GM18951 (cell line): ENCODE measurements around the gene RBM22.

Source experiments
- POLR2A ChIP-seq: IDR thresholded peaks from 4 replicates; pipeline ENCODE4 v1.6.1; 2011; ENCODE audit warnings: mild to moderate bottlenecking; ENCODE audit not compliant: insufficient read length, insufficient read depth; ENCODE audit errors: extremely low read depth
- in situ Hi-C: fragments of 300-500 bp; cut with MboI; formaldehyde crosslinking; loops from one replicate; pipeline ENCODE4 v1.12.0; 2022; ENCODE audit warnings: low sequenced_read_pairs, mixed read lengths, inconsistent platforms; ENCODE audit not compliant: unreplicated experiment

Gene RBM22

DNA sequence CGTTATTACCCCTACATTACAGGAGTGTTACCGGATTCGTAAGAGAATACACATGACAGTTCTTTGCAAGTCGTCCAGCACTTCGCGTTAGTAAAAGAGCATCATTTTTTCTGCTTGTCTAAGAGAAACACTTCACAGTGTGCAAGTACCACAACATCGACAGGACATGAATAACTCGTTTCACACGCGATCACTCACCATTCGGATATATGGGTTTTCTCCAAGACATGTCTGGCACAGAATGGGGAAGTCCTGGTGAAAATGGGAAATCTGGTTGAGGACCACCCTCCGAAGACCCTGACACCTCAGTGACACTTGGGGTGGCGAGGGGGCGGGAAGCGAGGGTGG lies 642 bp downstream of the RBM22 start:
- in situ Hi-C loops: no loop called here
- no peak for TF ChIP-seq POLR2A

DNA sequence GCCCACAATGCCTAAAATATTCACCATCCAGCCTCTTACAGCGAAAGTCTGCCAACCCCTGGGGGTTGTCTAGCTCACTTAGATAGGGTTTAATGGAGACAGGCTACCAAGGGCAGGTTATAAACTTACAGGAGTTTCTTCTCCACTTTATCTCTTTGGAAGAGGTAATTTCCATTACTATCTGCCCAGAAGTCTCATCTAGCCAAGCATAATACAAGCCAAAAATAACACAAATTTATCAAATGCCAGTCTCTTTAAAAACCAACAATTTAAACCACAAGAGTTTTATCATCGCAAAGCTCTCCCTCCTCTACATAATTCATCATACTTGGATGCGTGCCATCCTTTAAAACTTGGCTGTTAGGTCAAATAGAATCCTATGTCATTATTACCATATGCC lies 6.2 kb downstream of the RBM22 start:
- TF ChIP-seq POLR2A: no peak

DNA sequence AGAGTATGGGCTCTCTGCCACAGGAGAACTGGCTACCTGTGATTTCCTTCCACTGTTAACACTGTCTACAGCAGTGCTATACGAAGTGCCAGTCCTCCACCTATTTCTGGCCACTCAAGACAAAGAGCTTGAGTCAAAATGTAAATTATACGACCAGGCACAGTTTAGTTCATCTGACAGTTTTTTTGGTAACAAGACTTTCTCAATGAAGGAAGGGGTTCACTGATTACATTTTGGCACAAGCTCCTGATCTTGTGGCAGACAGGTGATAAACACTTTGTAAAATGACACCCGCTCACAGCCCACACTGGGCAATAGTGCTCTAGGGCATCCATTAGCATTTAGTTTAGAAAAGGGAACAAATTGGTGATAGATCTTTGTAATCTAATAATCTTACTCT lies 8.6 kb downstream of the RBM22 start:
- in situ Hi-C loops: no loop called here
- no peak for TF ChIP-seq POLR2A

More for the DNA sequence above, 6.2 kb downstream of the RBM22 start:
- in situ Hi-C loops: no loop called here

DNA sequence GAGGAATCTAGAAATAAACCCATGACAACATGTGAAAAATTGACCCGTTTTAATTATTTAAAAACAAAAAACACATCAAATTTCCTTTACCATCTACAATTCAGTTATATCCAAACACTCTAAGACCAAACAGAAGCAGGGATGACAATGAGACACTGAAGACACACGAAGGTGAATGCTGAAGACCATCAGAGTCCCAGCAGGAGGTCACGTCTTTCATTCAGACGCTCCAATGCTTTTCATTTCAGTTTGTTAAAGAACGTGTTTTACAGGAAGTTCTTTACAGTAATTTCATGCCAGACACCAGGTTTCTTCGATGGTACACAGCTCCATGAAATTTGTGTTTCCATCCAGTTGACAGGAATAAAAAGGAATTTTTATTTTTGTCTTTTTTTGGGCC lies 10.1 kb downstream of the RBM22 start:
- TF ChIP-seq POLR2A: no peak
- in situ Hi-C loops: no loop called here

DNA sequence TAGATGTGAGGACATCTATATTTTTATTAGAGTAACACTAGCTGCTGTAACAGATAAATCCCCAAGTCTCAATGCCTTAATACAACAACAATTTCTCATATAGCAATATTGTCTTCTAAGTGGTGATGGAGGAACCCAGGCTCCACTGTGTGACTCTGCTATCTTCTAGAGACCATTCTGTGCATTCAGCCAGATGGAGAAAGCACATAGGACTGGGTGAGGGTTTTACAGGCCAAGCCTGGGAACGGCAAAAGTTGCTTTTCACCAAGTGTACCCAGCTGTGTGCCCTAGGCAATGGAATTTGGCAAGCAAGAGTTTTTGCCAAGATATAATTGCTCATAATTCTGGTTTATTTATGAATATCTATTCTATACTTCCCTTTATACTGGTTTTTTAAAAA lies 11.7 kb downstream of the RBM22 start:
- TF ChIP-seq POLR2A: no peak
- in situ Hi-C loops: no loop called here

DNA sequence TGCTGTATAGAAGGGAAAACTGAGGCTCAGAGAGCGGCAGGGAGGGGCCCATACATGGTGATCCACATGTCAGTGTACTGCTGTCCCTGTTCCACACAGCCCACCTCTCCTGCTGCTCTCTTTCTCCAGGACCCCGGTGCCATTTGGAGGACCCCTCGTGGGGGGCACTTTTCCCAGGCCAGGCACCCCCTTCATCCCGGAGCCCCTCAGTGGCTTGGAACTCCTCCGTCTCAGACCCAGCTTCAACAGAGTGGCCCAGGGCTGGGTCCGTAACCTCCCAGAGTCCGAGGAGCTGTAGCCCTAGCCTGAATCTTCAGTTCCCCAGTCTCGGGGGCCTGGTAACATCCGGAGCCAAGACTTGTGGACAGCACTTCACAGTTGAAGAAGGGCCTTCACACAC lies 24.3 kb downstream of the RBM22 start:
- in situ Hi-C loops: no loop called here
- TF ChIP-seq POLR2A: no peak

DNA sequence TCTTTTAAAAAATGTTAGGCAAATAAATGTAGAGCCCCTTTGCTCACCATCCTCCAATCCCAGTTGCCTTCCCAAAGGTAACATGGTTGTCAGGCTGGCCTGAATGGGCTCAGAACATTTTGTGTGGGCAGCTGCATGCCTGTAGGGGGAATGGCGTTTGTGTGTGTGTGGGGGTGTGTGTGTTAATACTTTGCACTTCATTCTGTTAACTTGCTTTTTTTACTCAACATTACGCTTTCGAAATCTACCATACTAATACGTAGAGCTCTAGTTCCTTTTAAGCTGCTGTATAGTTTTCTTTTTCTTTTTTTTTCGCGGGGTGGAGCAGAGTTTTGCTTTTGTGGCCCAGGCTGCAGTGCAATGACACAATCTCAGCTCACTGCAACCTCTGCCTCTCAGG lies 25.8 kb downstream of the RBM22 start:
- in situ Hi-C loops: no loop called here
- no peak for TF ChIP-seq POLR2A

DNA sequence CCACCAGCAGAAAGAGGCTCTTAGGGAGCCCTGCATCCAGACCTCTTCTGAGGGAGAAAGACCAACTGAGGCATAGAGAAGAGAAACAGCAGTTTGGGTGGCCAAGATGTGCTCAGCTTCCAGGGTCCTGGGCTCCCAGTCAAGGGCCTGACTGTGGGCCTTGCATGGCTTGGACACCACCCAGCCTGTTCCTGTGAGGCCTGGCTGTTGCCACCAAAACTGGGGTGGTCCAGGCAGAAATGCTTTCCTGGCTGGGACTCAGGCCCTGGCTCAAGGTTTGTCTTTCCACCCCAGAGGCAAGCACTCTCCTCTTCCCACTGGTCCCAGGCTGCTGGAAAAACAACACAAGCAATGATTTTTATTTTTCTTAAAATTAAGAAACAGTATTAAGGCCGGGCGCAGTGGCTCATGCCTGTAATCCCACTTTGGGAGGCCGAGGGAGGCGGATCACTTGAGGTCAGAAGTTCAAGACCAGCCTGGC lies 26.5 kb downstream of the RBM22 start:
- in situ Hi-C loops: no loop called here

DNA sequence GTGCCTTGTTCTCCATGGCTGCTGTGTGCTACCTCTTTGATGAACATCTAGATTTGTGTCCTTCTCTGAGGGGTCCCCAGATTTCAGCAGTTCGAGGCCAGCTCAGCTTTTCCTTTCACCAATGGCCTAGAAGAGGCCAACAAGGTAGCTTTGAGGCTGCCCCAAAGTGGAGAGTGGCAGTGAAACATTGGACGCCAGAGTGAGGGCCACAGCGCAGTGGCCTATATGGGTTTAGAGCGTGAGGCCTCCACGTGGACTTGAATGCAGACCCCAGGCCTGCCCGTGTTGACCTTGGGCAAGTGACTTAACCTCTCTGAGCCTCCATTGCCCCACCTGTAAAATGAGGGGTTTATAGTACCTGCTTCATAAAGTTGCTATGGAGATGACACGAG lies 28.0 kb downstream of the RBM22 start:
- TF ChIP-seq POLR2A: no peak
- in situ Hi-C loops: no loop called here

More for the DNA sequence above, 26.5 kb downstream of the RBM22 start:
- no peak for TF ChIP-seq POLR2A

DNA sequence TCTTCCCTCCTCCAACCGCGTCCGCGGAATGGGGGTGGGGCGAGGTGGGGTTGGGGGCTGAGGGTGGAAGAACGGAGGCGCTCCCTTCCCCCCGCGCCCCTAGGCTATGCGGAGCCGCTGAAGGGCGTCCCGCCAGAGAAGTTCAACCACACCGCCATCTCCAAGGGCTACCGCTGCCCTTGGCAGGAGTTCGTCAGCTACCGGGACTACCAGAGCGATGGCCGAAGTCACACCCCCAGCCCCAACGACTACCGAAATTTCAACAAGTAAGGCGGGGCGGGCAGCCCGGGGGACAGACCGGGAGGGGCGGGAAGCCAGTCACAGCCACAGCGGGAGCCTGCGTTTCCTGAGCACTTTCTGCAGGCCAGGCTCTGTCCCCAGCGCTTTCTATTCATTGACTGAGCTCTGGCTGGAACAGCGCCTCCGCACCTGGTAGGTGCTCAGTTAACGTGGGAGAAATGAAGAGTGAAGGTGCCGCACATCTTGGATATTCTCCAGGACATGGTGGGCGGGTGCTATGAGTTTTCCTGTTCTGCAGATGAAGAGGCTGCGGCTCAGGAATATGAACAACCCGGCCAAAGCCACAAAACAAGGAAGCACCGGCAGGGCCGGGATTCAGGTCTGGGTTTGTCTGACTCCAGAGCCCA lies 28.5 kb downstream of the RBM22 start:
- no peak for TF ChIP-seq POLR2A
- in situ Hi-C loops: no loop called here

DNA sequence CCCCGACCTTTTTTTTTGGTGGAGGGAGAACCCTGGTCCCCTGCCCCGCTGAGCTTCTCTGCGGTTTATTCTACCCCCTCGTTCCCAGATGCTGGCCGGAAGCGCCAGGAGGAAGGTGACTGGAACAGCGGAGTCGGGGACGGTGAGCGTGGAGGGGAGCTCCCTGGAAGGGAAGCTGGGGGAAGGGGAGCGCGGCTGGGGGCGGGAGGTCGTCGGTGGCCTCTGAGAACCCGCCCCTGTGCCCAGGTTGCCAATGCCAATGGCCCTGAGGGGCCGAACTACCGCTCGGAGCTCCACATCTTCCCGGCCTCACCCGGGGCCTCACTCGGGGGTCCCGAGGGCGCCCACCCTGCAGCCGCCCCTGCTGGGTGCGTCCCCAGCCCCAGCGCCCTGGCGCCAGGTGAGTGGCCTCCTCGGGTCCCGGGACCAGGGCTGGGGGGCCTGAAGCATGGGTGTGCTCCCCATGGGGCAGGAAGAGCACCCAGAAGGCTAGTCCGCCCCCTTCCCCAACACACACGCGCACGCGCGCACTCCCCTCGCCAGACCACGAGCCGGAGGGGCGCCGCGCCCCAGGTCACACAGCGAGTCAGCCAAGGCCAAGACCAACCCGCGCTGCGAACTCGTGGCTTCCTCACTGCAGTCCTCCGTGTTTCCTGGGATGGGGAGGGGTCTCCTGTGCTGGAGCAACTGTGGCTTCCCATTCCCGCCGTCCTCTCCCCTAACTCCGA lies 29.2 kb downstream of the RBM22 start:
- no peak for TF ChIP-seq POLR2A
- in situ Hi-C loops: no loop called here

DNA sequence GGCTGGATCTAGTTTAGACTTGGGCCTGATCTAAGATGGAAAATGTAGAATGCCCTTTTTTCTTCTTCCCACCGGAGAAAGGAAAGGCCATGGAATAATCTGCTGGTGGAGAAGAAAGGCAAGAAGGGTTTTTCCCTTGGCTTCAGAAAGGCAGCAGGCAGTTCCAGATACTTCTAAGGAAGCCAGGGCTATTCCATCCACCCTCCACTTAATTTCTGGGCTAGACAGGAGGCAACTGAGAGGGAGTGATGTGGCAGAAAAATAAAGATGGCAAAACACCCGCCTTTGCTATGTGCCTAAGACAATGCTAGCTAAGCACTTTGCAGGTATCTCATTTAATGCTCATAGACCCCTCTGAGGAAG lies 29.9 kb downstream of the RBM22 start:
- no peak for TF ChIP-seq POLR2A
- in situ Hi-C loops: no loop called here

DNA sequence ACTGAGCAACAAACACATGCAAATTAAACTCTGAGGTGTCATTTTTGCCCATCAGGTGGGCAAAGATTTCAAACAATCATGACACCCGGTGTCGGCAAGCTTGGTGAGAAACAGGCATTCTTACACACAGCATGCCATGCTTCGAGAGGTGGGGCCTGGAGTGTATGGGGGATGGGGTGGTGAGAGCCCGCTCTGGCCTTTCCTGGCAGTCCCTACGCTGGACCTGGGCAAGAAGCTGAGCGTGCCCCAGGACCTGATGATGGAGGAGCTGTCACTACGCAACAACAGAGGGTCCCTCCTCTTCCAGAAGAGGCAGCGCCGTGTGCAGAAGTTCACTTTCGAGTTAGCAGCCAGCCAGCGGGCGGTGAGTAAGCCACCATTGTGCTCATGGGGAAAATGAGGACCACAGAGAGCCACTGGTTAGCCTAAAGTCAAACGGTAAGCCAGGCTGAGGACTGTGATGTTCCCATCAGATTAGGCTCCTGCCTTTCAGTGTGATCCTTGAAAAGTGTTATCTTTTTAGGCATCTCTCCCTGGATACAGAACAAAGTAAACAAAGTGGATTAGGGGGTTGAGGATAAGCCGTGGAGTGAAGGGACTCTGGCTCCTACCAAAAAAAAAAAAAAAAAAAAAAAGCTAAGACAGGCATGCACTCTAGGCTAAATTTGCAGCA lies 30.5 kb downstream of the RBM22 start:
- no peak for TF ChIP-seq POLR2A
- in situ Hi-C loops: no loop called here

DNA sequence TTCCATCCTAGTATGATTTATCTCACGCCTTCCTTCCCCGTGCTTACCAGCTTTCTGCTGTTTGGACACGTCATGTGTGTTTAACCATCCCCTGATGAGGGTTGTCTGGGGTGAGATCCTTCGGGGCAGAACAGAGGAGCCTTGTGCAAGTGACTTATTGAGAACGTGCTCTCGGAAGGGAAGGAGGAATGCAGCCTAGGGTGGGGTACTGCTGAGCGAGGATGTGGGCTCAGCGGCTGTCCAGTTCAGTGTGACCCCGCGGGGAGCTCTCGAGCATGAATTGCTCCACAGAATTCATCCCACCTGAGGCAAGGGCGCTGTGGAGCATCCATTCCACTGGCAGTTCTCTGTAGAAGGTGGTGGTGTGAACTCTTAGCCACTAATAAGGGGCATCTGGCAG lies 35.8 kb downstream of the RBM22 start:
- in situ Hi-C loops: no loop called here
- no peak for TF ChIP-seq POLR2A
